Stimulated activated CD4-positive, alpha-beta T cell treated with anti-CD3 and anti-CD28 coated beads, Interleukin-15, amount 100 ng/mL, for 24 hours (primary cell): Measurements from ENCODE around the gene ADGRG6.
"Not testable (repeated sequence)": the region's sequence is repeated elsewhere in the genome, so short reads cannot be mapped to it uniquely, and the experiment has no call there.

Experiments
- DNase-seq: peaks from one replicate; pipeline ENCODE4 v3.0.0-alpha.2; 2020

Gene ADGRG6

GRCh38 chr6:142322504-142323198 is 20.8 kb downstream of the ADGRG6 start:
- DNase-seq = no peak

GRCh38 chr6:142323377-142323776 is 21.6 kb downstream of the ADGRG6 start:
- no peak for DNase-seq

GRCh38 chr6:142324111-142324510 is 22.3 kb downstream of the ADGRG6 start:
- DNase-seq = no peak

- no peak for DNase-seq
Observed at GRCh38 chr6:142325111-142325510, 23.3 kb downstream of the ADGRG6 start.

- DNase-seq = no peak
Observed at GRCh38 chr6:142326540-142326939, 24.7 kb downstream of the ADGRG6 start.

GRCh38 chr6:142328070-142328469 is 26.3 kb downstream of the ADGRG6 start:
- no peak for DNase-seq

- DNase-seq = no peak
Observed at GRCh38 chr6:142329486-142330113, 27.8 kb downstream of the ADGRG6 start.

GRCh38 chr6:142331075-142331551 is 29.3 kb downstream of the ADGRG6 start:
- DNase-seq = peak; percentile 14

GRCh38 chr6:142331601-142332000 is 29.8 kb downstream of the ADGRG6 start:
- no peak for DNase-seq

- no peak for DNase-seq
Observed at GRCh38 chr6:142332393-142333098, 30.7 kb downstream of the ADGRG6 start.

- DNase-seq = no peak
Observed at GRCh38 chr6:142333431-142333830, 31.6 kb downstream of the ADGRG6 start.

GRCh38 chr6:142334294-142334693 is 32.5 kb downstream of the ADGRG6 start:
- no peak for DNase-seq

GRCh38 chr6:142335415-142335814 is 33.6 kb downstream of the ADGRG6 start:
- no peak for DNase-seq

GRCh38 chr6:142336183-142336582 is 34.4 kb downstream of the ADGRG6 start:
- DNase-seq = no peak

GRCh38 chr6:142336787-142337186 is 35.0 kb downstream of the ADGRG6 start:
- no peak for DNase-seq

- DNase-seq = no peak
Observed at GRCh38 chr6:142339113-142339512, 37.3 kb downstream of the ADGRG6 start.

- DNase-seq = no peak
Observed at GRCh38 chr6:142339968-142340658, 38.3 kb downstream of the ADGRG6 start.

GRCh38 chr6:142341855-142342330 is 40.1 kb downstream of the ADGRG6 start:
- DNase-seq = no peak

- no peak for DNase-seq
Observed at GRCh38 chr6:142342986-142343385, 41.2 kb downstream of the ADGRG6 start.

- DNase-seq = no peak
Observed at GRCh38 chr6:142343938-142344337, 42.1 kb downstream of the ADGRG6 start.

- no peak for DNase-seq
Observed at GRCh38 chr6:142345261-142345660, 43.5 kb downstream of the ADGRG6 start.

- not testable (repeated sequence) for DNase-seq
Observed at GRCh38 chr6:142346166-142346565, 44.4 kb downstream of the ADGRG6 start.

- no peak for DNase-seq
Observed at GRCh38 chr6:142349215-142349823, 47.5 kb downstream of the ADGRG6 start.
